ENCODE results near the gene ZNF592. TPM values are rescaled to one million over a fixed set of nuclear protein-coding genes. Genes with fewer than 3 reads are reported as not detected.

Gene ZNF592
- polyA plus RNA-seq, 1 donor: 24.3 TPM

- Histone ChIP-seq H3K36me3 (ENCODE audit: control insufficient read depth, insufficient read depth, low read length) (peaks cover 40% of the 10 kb centered on the region), H3K27me3 (ENCODE audit: control insufficient read depth, insufficient read depth, low read length) (no peaks in the 10 kb centered on the region), H3K4me3 (ENCODE audit: low read length) (no peak overlapping the region), H3K27ac (ENCODE audit: low read length) (no peak overlapping the region), H3K4me1 (ENCODE audit: control insufficient read depth, insufficient read depth, low read length) (no peaks in the 10 kb centered on the region), H3K9me3 (ENCODE audit: control insufficient read depth, low read depth, low read length) (no peaks in the 10 kb centered on the region)
- WGBS (ENCODE audit: insufficient coverage, low lambda C conversion rate): 100% methylated on average over 3 of the region's 13 CpGs
- no peak for DNase-seq
These were observed 29.8 kb downstream of the ZNF592 start for GRCh38 chr15:84778194-84778593.

- no peaks in the 10 kb centered on the region for H3K27me3 ChIP-seq (ENCODE audit: control insufficient read depth, insufficient read depth, low read length)
- H3K36me3 ChIP-seq (ENCODE audit: control insufficient read depth, insufficient read depth, low read length): peaks cover 55% of the 10 kb centered on the region
- no peak overlapping the region for H3K4me3 ChIP-seq (ENCODE audit: low read length)
- 100% methylated on average over 1 of the region's 3 CpGs for WGBS (ENCODE audit: insufficient coverage, low lambda C conversion rate)
- no peaks in the 10 kb centered on the region for H3K9me3 ChIP-seq (ENCODE audit: control insufficient read depth, low read depth, low read length)
- DNase-seq: no peak
- H3K4me1 ChIP-seq (ENCODE audit: control insufficient read depth, insufficient read depth, low read length): no peaks in the 10 kb centered on the region
- no peak overlapping the region for H3K27ac ChIP-seq (ENCODE audit: low read length)
These were observed 32.1 kb downstream of the ZNF592 start for GRCh38 chr15:84780492-84780891.

GRCh38 chr15:84781495-84781894 is 33.1 kb downstream of the ZNF592 start:
- no CpG with 5 or more reads among the region's 1 CpG for WGBS (ENCODE audit: insufficient coverage, low lambda C conversion rate)
- no peaks in the 10 kb centered on the region for H3K4me1 ChIP-seq (ENCODE audit: control insufficient read depth, insufficient read depth, low read length)
- H3K4me3 ChIP-seq (ENCODE audit: low read length): no peak overlapping the region
- DNase-seq: no peak
- no peaks in the 10 kb centered on the region for H3K9me3 ChIP-seq (ENCODE audit: control insufficient read depth, low read depth, low read length)
- H3K27ac ChIP-seq (ENCODE audit: low read length): no peak overlapping the region
- no peaks in the 10 kb centered on the region for H3K27me3 ChIP-seq (ENCODE audit: control insufficient read depth, insufficient read depth, low read length)
- H3K36me3 ChIP-seq (ENCODE audit: control insufficient read depth, insufficient read depth, low read length): peaks cover 63% of the 10 kb centered on the region

DNA sequence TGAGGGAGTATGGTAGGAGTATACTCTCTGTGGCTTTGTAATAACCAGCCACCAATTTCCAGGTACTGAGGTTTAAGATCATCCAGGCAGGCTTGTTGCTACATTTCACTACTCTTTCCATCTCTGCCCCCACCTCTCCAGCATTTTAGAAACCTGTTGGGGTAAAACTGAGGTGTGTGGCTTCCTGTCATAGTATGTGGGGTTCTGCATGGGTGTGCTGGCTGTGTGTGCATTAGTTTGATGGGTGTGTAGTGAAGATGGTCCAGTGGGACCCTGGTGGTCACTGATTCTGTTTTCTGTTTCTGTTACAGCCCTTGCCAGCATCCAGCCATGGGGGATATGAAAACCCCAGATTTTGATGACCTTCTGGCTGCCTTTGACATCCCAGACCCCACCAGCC is 34.0 kb downstream of the ZNF592 start:
- H3K36me3 ChIP-seq (ENCODE audit: control insufficient read depth, insufficient read depth, low read length): peaks cover 68% of the 10 kb centered on the region
- no peaks in the 10 kb centered on the region for H3K27me3 ChIP-seq (ENCODE audit: control insufficient read depth, insufficient read depth, low read length)
- no peak overlapping the region for H3K4me3 ChIP-seq (ENCODE audit: low read length)
- DNase-seq: no peak
- H3K9me3 ChIP-seq (ENCODE audit: control insufficient read depth, low read depth, low read length): no peaks in the 10 kb centered on the region
- H3K27ac ChIP-seq (ENCODE audit: low read length): no peak overlapping the region
- no peaks in the 10 kb centered on the region for H3K4me1 ChIP-seq (ENCODE audit: control insufficient read depth, insufficient read depth, low read length)

- Histone ChIP-seq H3K36me3 (ENCODE audit: control insufficient read depth, insufficient read depth, low read length) (peaks cover 62% of the 10 kb centered on the region), H3K9me3 (ENCODE audit: control insufficient read depth, low read depth, low read length) (no peaks in the 10 kb centered on the region), H3K4me1 (ENCODE audit: control insufficient read depth, insufficient read depth, low read length) (no peaks in the 10 kb centered on the region), H3K4me3 (ENCODE audit: low read length) (no peak overlapping the region), H3K27ac (ENCODE audit: low read length) (no peak overlapping the region), H3K27me3 (ENCODE audit: control insufficient read depth, insufficient read depth, low read length) (no peaks in the 10 kb centered on the region)
- WGBS (ENCODE audit: insufficient coverage, low lambda C conversion rate): no CpG with 5 or more reads among the region's 12 CpGs
- no peak for DNase-seq
These were observed 35.3 kb downstream of the ZNF592 start for GRCh38 chr15:84783493-84784251.

GRCh38 chr15:84784262-84784661 is 35.9 kb downstream of the ZNF592 start:
- Histone ChIP-seq H3K27me3 (ENCODE audit: control insufficient read depth, insufficient read depth, low read length) (no peaks in the 10 kb centered on the region), H3K4me3 (ENCODE audit: low read length) (no peak overlapping the region), H3K4me1 (ENCODE audit: control insufficient read depth, insufficient read depth, low read length) (no peaks in the 10 kb centered on the region), H3K36me3 (ENCODE audit: control insufficient read depth, insufficient read depth, low read length) (peaks cover 60% of the 10 kb centered on the region), H3K9me3 (ENCODE audit: control insufficient read depth, low read depth, low read length) (no peaks in the 10 kb centered on the region), H3K27ac (ENCODE audit: low read length) (no peak overlapping the region)
- no CpG with 5 or more reads among the region's 17 CpGs for WGBS (ENCODE audit: insufficient coverage, low lambda C conversion rate)
- DNase-seq: no peak

GRCh38 chr15:84785053-84785452 is 36.7 kb downstream of the ZNF592 start:
- H3K9me3 ChIP-seq (ENCODE audit: control insufficient read depth, low read depth, low read length): no peaks in the 10 kb centered on the region
- peak in 1 of 2 donors; percentile 28 for DNase-seq
- no CpG with 5 or more reads among the region's 5 CpGs for WGBS (ENCODE audit: insufficient coverage, low lambda C conversion rate)
- H3K27ac ChIP-seq (ENCODE audit: low read length): no peak overlapping the region
- no peaks in the 10 kb centered on the region for H3K27me3 ChIP-seq (ENCODE audit: control insufficient read depth, insufficient read depth, low read length)
- no peaks in the 10 kb centered on the region for H3K4me1 ChIP-seq (ENCODE audit: control insufficient read depth, insufficient read depth, low read length)
- peaks cover 63% of the 10 kb centered on the region for H3K36me3 ChIP-seq (ENCODE audit: control insufficient read depth, insufficient read depth, low read length)
- H3K4me3 ChIP-seq (ENCODE audit: low read length): no peak overlapping the region

GRCh38 chr15:84788500-84788899 is 40.1 kb downstream of the ZNF592 start:
- 100% methylated on average over 1 of the region's 2 CpGs for WGBS (ENCODE audit: insufficient coverage, low lambda C conversion rate)
- H3K9me3 ChIP-seq (ENCODE audit: control insufficient read depth, low read depth, low read length): no peaks in the 10 kb centered on the region
- no peak overlapping the region for H3K4me3 ChIP-seq (ENCODE audit: low read length)
- no peak for DNase-seq
- H3K27ac ChIP-seq (ENCODE audit: low read length): no peak overlapping the region
- peaks cover 67% of the 10 kb centered on the region for H3K36me3 ChIP-seq (ENCODE audit: control insufficient read depth, insufficient read depth, low read length)
- H3K27me3 ChIP-seq (ENCODE audit: control insufficient read depth, insufficient read depth, low read length): no peaks in the 10 kb centered on the region
- H3K4me1 ChIP-seq (ENCODE audit: control insufficient read depth, insufficient read depth, low read length): no peaks in the 10 kb centered on the region

DNA sequence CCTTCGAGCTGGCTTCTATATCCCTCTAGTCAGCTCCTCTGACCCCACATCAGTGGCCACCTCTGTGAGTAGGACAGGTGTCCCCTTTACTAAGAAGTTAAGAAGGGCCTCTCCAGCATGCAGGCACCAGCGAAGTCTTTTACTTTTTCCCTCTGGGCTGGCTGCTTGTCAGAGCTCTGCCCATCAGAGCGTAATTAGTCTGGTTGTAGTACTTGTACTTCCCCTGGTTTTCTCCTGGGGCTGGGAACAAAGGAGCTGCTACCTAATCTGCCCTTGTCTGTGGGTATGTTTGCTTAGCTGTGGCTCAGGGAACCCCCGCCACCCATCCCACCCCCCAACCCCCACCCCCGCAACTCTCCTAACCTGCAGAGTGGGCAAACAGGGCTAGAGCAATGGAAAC is 41.4 kb downstream of the ZNF592 start:
- no peak for DNase-seq

DNA sequence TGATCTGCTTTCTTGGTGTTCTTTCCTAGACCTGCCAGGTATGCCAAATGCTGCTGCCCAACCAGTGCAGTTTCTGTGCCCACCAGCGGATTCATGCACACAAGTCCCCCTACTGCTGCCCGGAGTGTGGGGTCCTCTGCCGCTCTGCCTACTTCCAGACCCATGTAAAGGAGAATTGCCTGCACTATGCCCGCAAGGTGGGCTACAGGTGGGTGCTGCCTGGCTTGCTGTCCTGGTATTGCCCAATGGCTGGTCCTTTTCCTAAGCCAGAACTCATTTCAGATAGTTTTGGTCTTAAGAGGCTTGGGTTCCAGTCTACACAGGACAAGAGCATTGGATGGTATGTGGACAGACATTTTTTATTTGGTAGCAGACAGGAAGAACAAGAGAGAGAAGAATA is 42.3 kb downstream of the ZNF592 start:
- Histone ChIP-seq H3K36me3 (ENCODE audit: control insufficient read depth, insufficient read depth, low read length) (peaks cover 59% of the 10 kb centered on the region), H3K4me3 (ENCODE audit: low read length) (no peak overlapping the region), H3K27ac (ENCODE audit: low read length) (no peak overlapping the region), H3K27me3 (ENCODE audit: control insufficient read depth, insufficient read depth, low read length) (no peaks in the 10 kb centered on the region), H3K9me3 (ENCODE audit: control insufficient read depth, low read depth, low read length) (no peaks in the 10 kb centered on the region), H3K4me1 (ENCODE audit: control insufficient read depth, insufficient read depth, low read length) (no peaks in the 10 kb centered on the region)
- WGBS (ENCODE audit: insufficient coverage, low lambda C conversion rate): no CpG with 5 or more reads among the region's 4 CpGs
- no peak for DNase-seq

More for the DNA sequence above, 41.4 kb downstream of the ZNF592 start:
- Histone ChIP-seq H3K36me3 (ENCODE audit: control insufficient read depth, insufficient read depth, low read length) (peaks cover 62% of the 10 kb centered on the region), H3K27me3 (ENCODE audit: control insufficient read depth, insufficient read depth, low read length) (no peaks in the 10 kb centered on the region), H3K27ac (ENCODE audit: low read length) (no peak overlapping the region), H3K4me1 (ENCODE audit: control insufficient read depth, insufficient read depth, low read length) (no peaks in the 10 kb centered on the region), H3K4me3 (ENCODE audit: low read length) (no peak overlapping the region), H3K9me3 (ENCODE audit: control insufficient read depth, low read depth, low read length) (no peaks in the 10 kb centered on the region)
- no CpG with 5 or more reads among the region's 5 CpGs for WGBS (ENCODE audit: insufficient coverage, low lambda C conversion rate)

DNA sequence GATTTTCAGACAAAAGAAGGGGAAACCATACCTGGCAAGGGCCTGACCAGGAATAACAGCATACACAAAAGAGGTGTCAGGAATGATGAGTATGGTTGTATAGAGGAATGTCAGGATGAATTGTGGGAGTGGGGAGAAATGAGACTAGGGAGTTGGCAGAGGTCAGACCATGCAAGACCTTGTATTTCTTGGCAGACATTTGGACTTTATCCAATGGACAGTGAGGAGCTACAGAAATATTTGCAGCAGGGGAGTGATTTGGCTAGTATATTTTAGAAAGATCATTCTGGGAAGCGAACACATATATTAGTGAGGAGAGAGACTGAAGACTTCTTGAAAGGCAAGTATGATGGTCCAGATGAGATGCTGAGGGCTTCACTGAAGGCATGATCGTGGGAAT is 43.4 kb downstream of the ZNF592 start:
- Histone ChIP-seq H3K9me3 (ENCODE audit: control insufficient read depth, low read depth, low read length) (no peaks in the 10 kb centered on the region), H3K4me1 (ENCODE audit: control insufficient read depth, insufficient read depth, low read length) (no peaks in the 10 kb centered on the region), H3K27ac (ENCODE audit: low read length) (no peak overlapping the region), H3K36me3 (ENCODE audit: control insufficient read depth, insufficient read depth, low read length) (peaks cover 58% of the 10 kb centered on the region), H3K4me3 (ENCODE audit: low read length) (no peak overlapping the region), H3K27me3 (ENCODE audit: control insufficient read depth, insufficient read depth, low read length) (no peaks in the 10 kb centered on the region)
- DNase-seq: no peak
- 100% methylated on average over 1 of the region's 2 CpGs for WGBS (ENCODE audit: insufficient coverage, low lambda C conversion rate)
